Peyer's patch (tissue), 4 donors: ENCODE measurements around the gene UPK3A.

Experiments used
- CTCF ChIP-seq, 6 experiments: fragments of 450-650 bp in 4 of 6; fragments of 200-600 bp in 2 of 6; sonication (generic) in 1 of 6; IDR thresholded peaks; one replicate each; pipeline ENCODE4 v1.5.1; 2017 to 2019; ENCODE audit warnings: antibody characterized with exemption in 6 of 6, mild to moderate bottlenecking in 3 of 6, moderate library complexity in 1 of 6
- POLR2A ChIP-seq, 2 donors: fragments of 450-650 bp; IDR thresholded peaks; one replicate each; pipeline ENCODE4 v1.5.1; 2017; ENCODE audit warnings: antibody characterized with exemption in 2 of 2, mild to moderate bottlenecking in 2 of 2, moderate library complexity in 2 of 2

- no peak for TF ChIP-seq CTCF (IDR thresholded peaks at IDR 0.05)
- TF ChIP-seq POLR2A (IDR thresholded peaks at IDR 0.05), result no peak
Observed at GRCh38 chr22:45340323-45340722, 55.6 kb downstream of the UPK3A start.
